ENCODE results near the gene CCDC187.

Gene CCDC187

DNA sequence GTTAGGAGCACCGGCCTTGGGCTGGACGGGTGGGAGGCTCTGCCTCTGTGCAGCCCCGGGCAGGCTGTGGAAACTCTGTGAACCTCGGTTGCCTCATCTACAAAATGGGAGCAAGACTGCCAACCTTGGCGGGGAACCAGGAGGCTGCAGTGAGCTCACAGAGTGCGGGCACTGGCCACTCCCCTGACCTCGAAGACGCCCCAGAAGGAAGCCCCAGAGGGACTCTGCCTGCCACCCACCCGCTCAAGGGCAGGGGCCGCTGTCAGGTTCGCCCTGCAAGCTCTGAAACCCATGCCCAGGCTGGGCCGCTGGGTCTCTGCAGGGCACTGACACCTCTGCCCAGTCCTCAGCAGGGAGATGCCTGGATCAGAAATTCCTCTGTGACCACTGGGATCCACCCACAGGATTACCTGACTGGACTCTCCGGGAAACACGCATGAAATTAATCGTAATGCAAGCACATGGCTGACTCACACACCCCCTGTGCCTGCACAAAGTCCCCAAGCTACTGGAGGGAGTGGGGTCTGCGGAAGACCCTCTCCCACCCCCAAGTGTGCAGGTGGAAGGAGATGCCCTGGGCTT lies 7.4 kb downstream of the CCDC187 start:
- DNase-seq (ENCODE audit: insufficient read length, low spot score) (no peak), FAIRE-seq (no peak)
- no peak for TF ChIP-seq TAF1 (IDR thresholded peaks at IDR 0.05; ENCODE audit: low read depth, low read length)
- no peak for TF ChIP-seq SPI1 (IDR thresholded peaks at IDR 0.05; ENCODE audit: low read depth, low read length)
- TF ChIP-seq PAX5 (IDR thresholded peaks at IDR 0.05; ENCODE audit: insufficient read depth, low read length, severe bottlenecking): no peak
- TF ChIP-seq POU2F2 (IDR thresholded peaks at IDR 0.05; ENCODE audit: low read depth, low read length): no peak
- no peak for TF ChIP-seq POLR2AphosphoS5 (IDR thresholded peaks at IDR 0.05; ENCODE audit: low read depth, low read length)
- no peak for TF ChIP-seq POLR2A (IDR thresholded peaks at IDR 0.05; ENCODE audit: low read depth, low read length)

GRCh38 chr9:136295542-136296433 lies 8.1 kb downstream of the CCDC187 start:
- DNase-seq (ENCODE audit: insufficient read length, low spot score) (no peak), FAIRE-seq (no peak)
- no peak for TF ChIP-seq PAX5 (IDR thresholded peaks at IDR 0.05; ENCODE audit: insufficient read depth, low read length, severe bottlenecking)
- TF ChIP-seq TAF1 (IDR thresholded peaks at IDR 0.05; ENCODE audit: low read depth, low read length): no peak
- TF ChIP-seq SPI1 (IDR thresholded peaks at IDR 0.05; ENCODE audit: low read depth, low read length): no peak
- TF ChIP-seq POLR2A (IDR thresholded peaks at IDR 0.05; ENCODE audit: low read depth, low read length): no peak
- TF ChIP-seq POU2F2 (IDR thresholded peaks at IDR 0.05; ENCODE audit: low read depth, low read length): no peak
- no peak for TF ChIP-seq POLR2AphosphoS5 (IDR thresholded peaks at IDR 0.05; ENCODE audit: low read depth, low read length)

DNA sequence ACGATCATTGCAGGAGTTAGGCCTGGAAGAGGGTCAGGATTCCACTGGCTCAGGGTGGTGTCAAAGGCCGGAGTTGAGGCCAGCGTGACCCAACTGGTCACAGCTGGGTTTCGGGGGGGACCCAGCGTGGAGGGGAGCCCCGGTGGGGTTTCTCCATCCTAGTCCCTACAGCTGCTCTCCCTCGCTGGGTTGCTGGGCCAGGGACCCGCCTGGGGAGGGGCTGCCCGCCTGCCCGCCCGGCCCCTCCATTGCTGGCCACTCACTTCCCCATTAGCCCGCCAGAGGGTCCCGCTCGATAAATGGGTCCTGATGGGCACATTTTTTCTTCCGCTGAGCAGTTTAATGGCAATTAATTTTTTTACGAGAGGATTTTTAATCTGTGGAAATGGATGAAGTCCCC lies 8.8 kb downstream of the CCDC187 start:
- FAIRE-seq: no peak

DNA sequence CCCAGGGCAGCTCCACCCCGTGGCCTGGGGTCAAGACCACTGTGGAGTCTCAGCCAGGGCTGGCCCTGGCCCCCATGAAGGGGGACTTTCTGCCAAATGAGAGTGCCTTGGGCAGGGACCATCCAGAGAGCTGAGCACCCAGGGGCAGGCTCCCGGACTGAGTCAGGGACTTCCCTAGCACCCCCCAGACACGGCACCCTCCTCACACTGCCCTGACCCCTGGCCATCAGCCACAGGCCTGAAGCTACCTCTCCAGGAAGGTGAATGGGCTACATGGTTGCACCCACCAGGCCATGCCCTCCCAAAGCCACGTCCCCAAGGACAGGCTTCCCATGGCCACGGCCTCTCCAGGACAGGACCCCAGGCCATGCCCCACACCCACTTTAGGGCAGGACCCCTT lies 9.5 kb downstream of the CCDC187 start:
- DNase-seq (ENCODE audit: insufficient read length, low spot score) (no peak), FAIRE-seq (no peak)
- TF ChIP-seq SPI1 (IDR thresholded peaks at IDR 0.05; ENCODE audit: low read depth, low read length) (no peak), POU2F2 (IDR thresholded peaks at IDR 0.05; ENCODE audit: low read depth, low read length) (no peak), TAF1 (IDR thresholded peaks at IDR 0.05; ENCODE audit: low read depth, low read length) (no peak), PAX5 (IDR thresholded peaks at IDR 0.05; ENCODE audit: insufficient read depth, low read length, severe bottlenecking) (no peak), POLR2AphosphoS5 (IDR thresholded peaks at IDR 0.05; ENCODE audit: low read depth, low read length) (no peak), POLR2A (IDR thresholded peaks at IDR 0.05; ENCODE audit: low read depth, low read length) (no peak)

More for the DNA sequence above, 8.8 kb downstream of the CCDC187 start:
- TF ChIP-seq SPI1 (IDR thresholded peaks at IDR 0.05; ENCODE audit: low read depth, low read length): no peak
- no peak for TF ChIP-seq POLR2AphosphoS5 (IDR thresholded peaks at IDR 0.05; ENCODE audit: low read depth, low read length)
- no peak for TF ChIP-seq POLR2A (IDR thresholded peaks at IDR 0.05; ENCODE audit: low read depth, low read length)
- TF ChIP-seq TAF1 (IDR thresholded peaks at IDR 0.05; ENCODE audit: low read depth, low read length): no peak
- TF ChIP-seq POU2F2 (IDR thresholded peaks at IDR 0.05; ENCODE audit: low read depth, low read length): no peak
- no peak for TF ChIP-seq PAX5 (IDR thresholded peaks at IDR 0.05; ENCODE audit: insufficient read depth, low read length, severe bottlenecking)
- DNase-seq (ENCODE audit: insufficient read length, low spot score): no peak

- no peak for FAIRE-seq
Measured at GRCh38 chr9:136293476-136294077, 10.3 kb downstream of the CCDC187 start.

DNA sequence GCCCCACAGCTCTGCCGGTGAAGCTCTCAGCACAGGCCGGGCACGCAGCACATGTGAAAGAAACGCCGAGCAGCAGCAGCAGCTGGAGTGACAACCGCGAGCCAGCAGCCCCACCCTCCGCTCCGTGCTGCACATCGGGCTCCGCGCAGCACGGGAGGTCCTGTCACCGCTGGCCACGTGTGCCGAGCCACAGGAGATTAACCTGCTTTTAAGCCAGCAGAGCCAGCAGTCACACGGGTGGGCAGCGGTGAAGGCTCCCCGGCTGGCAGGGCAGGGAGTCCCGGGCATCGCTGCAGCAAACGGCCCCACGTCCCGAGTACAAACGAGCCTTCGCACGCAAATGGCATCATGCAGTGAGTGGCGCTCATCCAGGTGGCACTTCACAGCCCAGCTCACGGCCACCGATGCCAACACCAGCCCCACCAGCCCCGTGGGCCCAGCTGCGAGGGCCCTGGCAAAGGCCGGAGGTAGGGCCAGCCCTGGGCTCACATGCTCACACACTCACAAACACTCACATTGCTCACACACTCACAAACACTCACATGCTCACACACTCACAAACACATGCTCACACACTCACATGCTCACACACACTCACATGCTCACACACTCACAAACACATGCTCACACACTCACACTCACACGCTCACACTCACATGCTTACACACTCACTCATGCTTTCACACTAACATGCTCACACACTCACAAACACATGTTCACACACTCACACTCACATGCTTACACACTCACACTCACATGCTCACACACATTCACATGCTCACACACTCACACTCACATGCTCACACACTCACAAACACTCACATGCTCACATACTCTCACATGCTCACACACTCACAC lies 11.1 kb downstream of the CCDC187 start:
- no peak for TF ChIP-seq POU2F2 (IDR thresholded peaks at IDR 0.05; ENCODE audit: low read depth, low read length)
- TF ChIP-seq POLR2A (IDR thresholded peaks at IDR 0.05; ENCODE audit: low read depth, low read length): no peak
- TF ChIP-seq SPI1 (IDR thresholded peaks at IDR 0.05; ENCODE audit: low read depth, low read length): no peak
- no peak for TF ChIP-seq PAX5 (IDR thresholded peaks at IDR 0.05; ENCODE audit: insufficient read depth, low read length, severe bottlenecking)
- DNase-seq (ENCODE audit: insufficient read length, low spot score) (no peak), FAIRE-seq (no peak)

More at GRCh38 chr9:136293476-136294077, 10.3 kb downstream of the CCDC187 start:
- no peak for DNase-seq (ENCODE audit: insufficient read length, low spot score)
- no peak for TF ChIP-seq POLR2A (IDR thresholded peaks at IDR 0.05; ENCODE audit: low read depth, low read length)
- TF ChIP-seq POLR2AphosphoS5 (IDR thresholded peaks at IDR 0.05; ENCODE audit: low read depth, low read length): no peak
- 0 out of 2 replicates have a peak, but pooled peaks have one; percentile 23 for TF ChIP-seq POU2F2 (IDR thresholded peaks at IDR 0.05; ENCODE audit: low read depth, low read length)
- TF ChIP-seq PAX5 (IDR thresholded peaks at IDR 0.05; ENCODE audit: insufficient read depth, low read length, severe bottlenecking): no peak

DNA sequence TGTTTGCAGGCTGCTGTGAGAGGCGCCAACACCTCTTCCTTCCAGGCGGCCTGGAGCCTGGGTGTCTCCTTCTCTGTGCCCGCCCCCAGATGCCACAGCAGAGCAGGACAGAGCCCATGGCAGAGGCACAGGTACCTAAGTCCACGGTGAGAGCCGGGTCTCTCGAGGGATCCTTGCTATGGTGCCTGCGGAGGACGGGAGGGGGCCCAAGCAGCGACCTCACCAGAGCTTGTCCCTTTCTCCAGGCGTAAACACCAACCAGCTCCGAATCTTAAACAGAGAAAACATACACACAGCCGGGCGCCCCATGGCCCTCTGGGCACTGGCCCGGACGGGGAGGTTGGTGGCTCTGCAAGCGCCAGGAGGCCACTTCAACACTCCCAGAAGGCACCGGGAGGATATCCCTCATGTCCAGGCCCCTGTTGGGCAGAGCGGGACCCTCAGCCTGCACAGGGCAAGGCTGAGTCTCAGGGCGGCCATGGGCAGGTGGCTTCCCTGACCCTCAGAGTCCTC lies 11.8 kb downstream of the CCDC187 start:
- no peak for DNase-seq (ENCODE audit: insufficient read length, low spot score)
- no peak for FAIRE-seq

DNA sequence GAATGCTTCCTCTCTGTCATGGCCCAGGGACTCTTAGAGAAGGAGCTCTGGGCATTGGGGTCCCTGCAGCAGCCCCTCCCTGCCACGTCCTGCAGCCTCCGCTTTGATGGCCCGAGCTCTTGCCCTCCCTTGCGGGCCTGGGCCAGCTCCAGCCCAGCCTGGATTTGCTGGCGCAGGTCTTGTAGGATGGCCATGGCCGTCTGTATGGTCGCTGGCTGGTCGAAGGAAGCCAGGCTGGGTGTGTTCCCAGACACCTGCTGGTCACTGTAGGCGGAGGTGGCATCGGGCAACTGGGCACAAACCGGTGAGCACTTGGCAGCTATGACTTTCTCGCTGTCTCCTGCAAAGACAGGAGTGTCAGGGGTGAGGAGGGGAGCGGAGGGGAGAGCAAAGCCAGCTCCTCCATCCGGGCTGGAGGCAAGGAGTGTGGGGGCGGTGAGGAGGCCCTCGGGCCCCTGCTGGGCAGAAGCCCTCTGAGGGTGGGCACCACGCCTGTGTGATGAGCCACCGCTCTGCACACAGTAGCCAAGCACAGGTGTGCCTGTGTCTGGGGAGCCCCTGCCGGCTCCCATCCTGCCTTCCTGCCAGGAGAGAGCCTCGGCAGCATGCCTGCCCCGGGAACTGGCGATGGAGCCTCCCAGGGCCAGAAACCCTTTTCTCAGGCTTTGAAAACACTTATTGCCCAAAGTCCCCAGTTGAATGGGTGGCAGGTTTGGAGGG lies 12.4 kb downstream of the CCDC187 start:
- TF ChIP-seq PAX5 (IDR thresholded peaks at IDR 0.05; ENCODE audit: insufficient read depth, low read length, severe bottlenecking): no peak
- no peak for TF ChIP-seq SPI1 (IDR thresholded peaks at IDR 0.05; ENCODE audit: low read depth, low read length)
- no peak for TF ChIP-seq POLR2A (IDR thresholded peaks at IDR 0.05; ENCODE audit: low read depth, low read length)
- no peak for TF ChIP-seq POLR2AphosphoS5 (IDR thresholded peaks at IDR 0.05; ENCODE audit: low read depth, low read length)
- no peak for TF ChIP-seq POU2F2 (IDR thresholded peaks at IDR 0.05; ENCODE audit: low read depth, low read length)
- no peak for TF ChIP-seq TAF1 (IDR thresholded peaks at IDR 0.05; ENCODE audit: low read depth, low read length)
- DNase-seq (ENCODE audit: insufficient read length, low spot score) (no peak), FAIRE-seq (no peak)

More for the DNA sequence above, 11.8 kb downstream of the CCDC187 start:
- TF ChIP-seq PAX5 (IDR thresholded peaks at IDR 0.05; ENCODE audit: insufficient read depth, low read length, severe bottlenecking): no peak

All from GM12891 (cell line).